ENCODE data around the gene IFT88. TPM values are rescaled to one million over a fixed set of nuclear protein-coding genes. Genes with fewer than 3 reads are reported as not detected.

Gene IFT88
- total RNA-seq, 3 donors from 2014 or later (not counting 1 experiment from before 2014, with no cell fraction given): 9.2 to 13.9 (median 13.9) TPM

GRCh38 chr13:20702915-20703779 is 136.2 kb downstream of the IFT88 start, which contains the start of gene IL17D:
TSS of gene IL17D (plus strand) at chr13:20703699. CDS start at chr13:20704002, 303 bp downstream.
- no peaks in the 10 kb centered on the region for H3K9me3 ChIP-seq (ENCODE audit: control insufficient read depth, insufficient read depth, low read length)
- H3K4me3 ChIP-seq (ENCODE audit: low read length): peak within 1 kb of the TSS; percentile 49
- Mint-ChIP-seq H3K4me1 (peaks cover 11 to 17% of the 10 kb centered on the region in 2 donors), H3K36me3 (no peaks in the 10 kb centered on the region), H3K9me3 (no peaks in the 10 kb centered on the region), H3K4me3 (peak within 1 kb of the TSS; percentile 90), H3K27me3 (ENCODE audit: low read depth in 2 of 2) (peaks cover 18 to 28% of the 10 kb centered on the region in 2 donors), H3K27ac (peak within 1 kb of the TSS in 1 of 2 donors; percentile 90)
- no peak for TF ChIP-seq CTCF (IDR thresholded peaks at IDR 0.05)
- ATAC-seq: peak; percentile 35 to 41 (median 39)
- DNase-seq: peak; percentile 37 to 63
- H3K36me3 ChIP-seq (ENCODE audit: control insufficient read depth, insufficient read depth, low read length): no peaks in the 10 kb centered on the region
- peaks cover 14% of the 10 kb centered on the region for H3K4me1 ChIP-seq (ENCODE audit: control insufficient read depth, insufficient read depth, low read length)
- no peak within 1 kb of the TSS for H3K27ac ChIP-seq (ENCODE audit: low read length)
- under 1% methylated on average over 94 of the region's 94 CpGs for WGBS (ENCODE audit: insufficient coverage)
- H3K27me3 ChIP-seq (ENCODE audit: control insufficient read depth, insufficient read depth, low read length): peaks cover 3% of the 10 kb centered on the region
- intact Hi-C loops (cut with micrococcal nuclease): loop anchor here (2.0 to 10.0 kb wide), 2 partner anchors 34 to 178 kb away; partner anchors contain the start of gene CRYL1

GRCh38 chr13:20703780-20704458 is 137.0 kb downstream of the IFT88 start:
- DNase-seq: peak; percentile 71 to 87
- peak; percentile 89 to 92 (median 92) for ATAC-seq
- intact Hi-C loops (cut with micrococcal nuclease): loop anchor here (2.0 to 10.0 kb wide), 2 partner anchors 35 to 179 kb away; partner anchors contain the start of gene CRYL1
- H3K36me3 Mint-ChIP-seq: no peaks in the 10 kb centered on the region
- peaks cover 18 to 25% of the 10 kb centered on the region in 2 donors for H3K27me3 Mint-ChIP-seq (ENCODE audit: low read depth in 2 of 2)
- under 1% methylated on average over 78 of the region's 98 CpGs for WGBS (ENCODE audit: insufficient coverage)
- TF ChIP-seq CTCF (IDR thresholded peaks at IDR 0.05): peak; percentile 31
- no peak overlapping the region for H3K27ac ChIP-seq (ENCODE audit: low read length)
- H3K4me1 ChIP-seq (ENCODE audit: control insufficient read depth, insufficient read depth, low read length): peaks cover 14% of the 10 kb centered on the region
- H3K27ac Mint-ChIP-seq: peak overlapping the region in 1 of 2 donors; percentile 75
- H3K27me3 ChIP-seq (ENCODE audit: control insufficient read depth, insufficient read depth, low read length): peaks cover 3% of the 10 kb centered on the region
- H3K9me3 ChIP-seq (ENCODE audit: control insufficient read depth, insufficient read depth, low read length): no peaks in the 10 kb centered on the region
- H3K9me3 Mint-ChIP-seq: no peaks in the 10 kb centered on the region
- no peak overlapping the region for H3K4me3 ChIP-seq (ENCODE audit: low read length)
- H3K4me3 Mint-ChIP-seq: peak overlapping the region; percentile 74
- H3K36me3 ChIP-seq (ENCODE audit: control insufficient read depth, insufficient read depth, low read length): no peaks in the 10 kb centered on the region
- H3K4me1 Mint-ChIP-seq: peaks cover 11 to 17% of the 10 kb centered on the region in 2 donors

- no peak for ATAC-seq
- intact Hi-C loops (cut with micrococcal nuclease): loop anchor here (10.0 kb wide), 1 partner anchor 180 kb away; the partner anchor contains the start of gene CRYL1
- no peaks in the 10 kb centered on the region for H3K36me3 Mint-ChIP-seq
These were observed 137.6 kb downstream of the IFT88 start for GRCh38 chr13:20704459-20705069.

More at GRCh38 chr13:20704459-20705069, 137.6 kb downstream of the IFT88 start:
- peak overlapping the region in 1 of 2 donors; percentile 75 for H3K27ac Mint-ChIP-seq
- H3K4me1 ChIP-seq (ENCODE audit: control insufficient read depth, insufficient read depth, low read length): peaks cover 14% of the 10 kb centered on the region
- peak overlapping the region; percentile 74 for H3K4me3 Mint-ChIP-seq
- WGBS (ENCODE audit: insufficient coverage): 57% methylated on average over 12 of the region's 20 CpGs
- no peak for TF ChIP-seq CTCF (IDR thresholded peaks at IDR 0.05)
- peaks cover 15 to 21% of the 10 kb centered on the region in 2 donors for H3K27me3 Mint-ChIP-seq (ENCODE audit: low read depth in 2 of 2)
- no peak for DNase-seq
- peaks cover 11 to 17% of the 10 kb centered on the region in 2 donors for H3K4me1 Mint-ChIP-seq
- no peaks in the 10 kb centered on the region for H3K9me3 ChIP-seq (ENCODE audit: control insufficient read depth, insufficient read depth, low read length)
- H3K36me3 ChIP-seq (ENCODE audit: control insufficient read depth, insufficient read depth, low read length): no peaks in the 10 kb centered on the region
- no peak overlapping the region for H3K4me3 ChIP-seq (ENCODE audit: low read length)
- no peaks in the 10 kb centered on the region for H3K9me3 Mint-ChIP-seq
- H3K27me3 ChIP-seq (ENCODE audit: control insufficient read depth, insufficient read depth, low read length): peaks cover 3% of the 10 kb centered on the region
- no peak overlapping the region for H3K27ac ChIP-seq (ENCODE audit: low read length)

Measured in natural killer cell (primary cell).